Type B pancreatic cell (in vitro differentiated cells): Measurements from ENCODE around the gene RBMS3. TPM values are rescaled to one million over a fixed set of nuclear protein-coding genes. Genes with fewer than 3 reads are reported as not detected.

Source experiments
- DNase-seq: peaks from one replicate; pipeline ENCODE4 v3.0.0; 2021; ENCODE audit warnings: mixed read lengths; ENCODE audit not compliant: unreplicated experiment; ENCODE audit errors: extremely low spot score
- H3K27ac Mint-ChIP-seq: 2 replicates; pipeline ENCODE4 v1.8.0; 2021; ENCODE audit warnings: mild to moderate bottlenecking, mixed read lengths
- H3K27me3 Mint-ChIP-seq: 2 replicates; pipeline ENCODE4 v1.8.0; 2021; ENCODE audit warnings: mixed read lengths
- H3K36me3 Mint-ChIP-seq: 2 replicates; pipeline ENCODE4 v1.8.0; 2021; ENCODE audit warnings: mixed read lengths
- H3K4me1 Mint-ChIP-seq: one replicate; pipeline ENCODE4 v1.8.0; 2021; ENCODE audit warnings: mixed read lengths; ENCODE audit not compliant: unreplicated experiment
- H3K4me3 Mint-ChIP-seq: 2 replicates; pipeline ENCODE4 v1.8.0; 2021; ENCODE audit warnings: mild to moderate bottlenecking, mixed read lengths
- H3K9me3 Mint-ChIP-seq: 2 replicates; pipeline ENCODE4 v1.8.0; 2021; ENCODE audit warnings: mixed read lengths
- CTCF ChIP-seq: fragments of 200-600 bp; sonication (generic); conservative IDR thresholded peaks from 2 replicates; pipeline ENCODE4 v1.5.0; 2021; ENCODE audit warnings: antibody characterized with exemption, mild to moderate bottlenecking
- total RNA-seq: library from RNA; stranded (reverse); gene quantifications from 2 replicates; pipeline ENCODE4 v1.2.1, GENCODE V29; 2021; ENCODE audit warnings: low replicate concordance

RBMS3 gene
- total RNA-seq, 1 donor from 2014 or later, result 36.6 TPM

GRCh38 chr3:29363110-29363509 is 82.2 kb downstream of the RBMS3 start:
- Mint-ChIP-seq H3K27ac (no peak overlapping the region), H3K36me3 (peaks cover 8% of the 10 kb centered on the region)
- DNase-seq, result no peak

GRCh38 chr3:29370021-29370420 is 89.2 kb downstream of the RBMS3 start:
- H3K36me3 Mint-ChIP-seq, result no peaks in the 10 kb centered on the region
- DNase-seq, result no peak
- H3K27ac Mint-ChIP-seq, result no peak overlapping the region
- H3K4me3 Mint-ChIP-seq, result no peak overlapping the region
- TF ChIP-seq CTCF, result no peak
- peaks cover 30% of the 10 kb centered on the region for H3K4me1 Mint-ChIP-seq
- no peaks in the 10 kb centered on the region for H3K9me3 Mint-ChIP-seq
- no peaks in the 10 kb centered on the region for H3K27me3 Mint-ChIP-seq

More at GRCh38 chr3:29363110-29363509, 82.2 kb downstream of the RBMS3 start:
- Mint-ChIP-seq H3K4me3 (no peak overlapping the region), H3K4me1 (no peaks in the 10 kb centered on the region), H3K27me3 (no peaks in the 10 kb centered on the region), H3K9me3 (no peaks in the 10 kb centered on the region)
- TF ChIP-seq CTCF, result no peak

GRCh38 chr3:29370476-29371420 is 89.9 kb downstream of the RBMS3 start:
- H3K4me3 Mint-ChIP-seq, result no peak overlapping the region
- DNase-seq, result no peak

GRCh38 chr3:29373131-29373680 is 92.3 kb downstream of the RBMS3 start:
- peaks cover 3% of the 10 kb centered on the region for H3K36me3 Mint-ChIP-seq
- no peaks in the 10 kb centered on the region for H3K9me3 Mint-ChIP-seq
- DNase-seq, result no peak
- H3K27me3 Mint-ChIP-seq, result no peaks in the 10 kb centered on the region
- no peak overlapping the region for H3K4me3 Mint-ChIP-seq
- no peak overlapping the region for H3K27ac Mint-ChIP-seq
- peaks cover 30% of the 10 kb centered on the region for H3K4me1 Mint-ChIP-seq
- no peak for TF ChIP-seq CTCF

More at GRCh38 chr3:29370476-29371420, 89.9 kb downstream of the RBMS3 start:
- no peaks in the 10 kb centered on the region for H3K9me3 Mint-ChIP-seq
- peaks cover 30% of the 10 kb centered on the region for H3K4me1 Mint-ChIP-seq
- H3K27ac Mint-ChIP-seq, result no peak overlapping the region
- no peak for TF ChIP-seq CTCF
- H3K36me3 Mint-ChIP-seq, result no peaks in the 10 kb centered on the region
- no peaks in the 10 kb centered on the region for H3K27me3 Mint-ChIP-seq

- H3K27ac Mint-ChIP-seq, result no peak overlapping the region
- no peaks in the 10 kb centered on the region for H3K9me3 Mint-ChIP-seq
- no peaks in the 10 kb centered on the region for H3K27me3 Mint-ChIP-seq
- H3K36me3 Mint-ChIP-seq, result peaks cover 3% of the 10 kb centered on the region
- H3K4me3 Mint-ChIP-seq, result no peak overlapping the region
- peaks cover 30% of the 10 kb centered on the region for H3K4me1 Mint-ChIP-seq
- DNase-seq, result no peak
- no peak for TF ChIP-seq CTCF
These were observed 93.4 kb downstream of the RBMS3 start for GRCh38 chr3:29374226-29374625.
